Activated T-cell treated with anti-CD3 and anti-CD28 coated beads, Interleukin-2, amount 50 U/mL, for 24 hours (primary cell): ENCODE measurements around the gene LARP1.
"Not testable (repeated sequence)": the region's sequence is repeated elsewhere in the genome, so short reads cannot be mapped to it uniquely, and the experiment has no call there.

Experiments
- DNase-seq: peaks from one replicate; pipeline ENCODE4 v3.0.0-alpha.2; 2020
- H3K27ac Mint-ChIP-seq: 2 replicates; pipeline ENCODE4 v1.8.0; 2020; ENCODE audit warnings: mild to moderate bottlenecking, mixed read lengths
- H3K27me3 Mint-ChIP-seq: 2 replicates; pipeline ENCODE4 v1.8.0; 2020; ENCODE audit warnings: mixed read lengths
- H3K36me3 Mint-ChIP-seq: 2 replicates; pipeline ENCODE4 v1.8.0; 2020; ENCODE audit warnings: low read depth, mixed read lengths
- H3K4me1 Mint-ChIP-seq: 2 replicates; pipeline ENCODE4 v1.8.0; 2020; ENCODE audit warnings: low read depth, mixed read lengths
- H3K4me3 Mint-ChIP-seq: 2 replicates; pipeline ENCODE4 v1.8.0; 2020; ENCODE audit warnings: mild to moderate bottlenecking, moderate library complexity, mixed read lengths
- H3K9me3 Mint-ChIP-seq: 2 replicates; pipeline ENCODE4 v1.8.0; 2020; ENCODE audit warnings: mixed read lengths

LARP1 gene

DNA sequence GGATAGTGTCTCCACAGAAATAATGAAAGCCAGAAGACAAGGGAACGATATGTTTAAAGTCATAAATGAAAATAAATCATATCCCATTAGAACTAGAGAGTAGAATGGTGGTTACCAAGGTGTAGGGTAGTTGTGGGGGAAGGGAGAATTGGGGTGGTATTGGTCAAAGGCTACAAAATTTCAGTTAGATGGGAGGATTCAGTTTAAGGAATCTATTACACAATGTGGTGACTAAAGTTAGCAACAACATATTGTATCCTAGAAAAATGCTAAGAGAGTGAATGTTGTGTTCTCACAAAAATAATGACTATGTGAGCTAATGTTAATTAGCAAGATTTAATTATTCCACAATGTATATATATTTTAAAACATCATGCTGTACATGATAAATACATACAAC is 27.8 kb upstream of the LARP1 start:
- Mint-ChIP-seq H3K27ac (no peak overlapping the region), H3K4me3 (no peak overlapping the region), H3K36me3 (no peaks in the 10 kb centered on the region), H3K9me3 (no peaks in the 10 kb centered on the region), H3K4me1 (no peaks in the 10 kb centered on the region), H3K27me3 (no peaks in the 10 kb centered on the region)
- no peak for DNase-seq

DNA sequence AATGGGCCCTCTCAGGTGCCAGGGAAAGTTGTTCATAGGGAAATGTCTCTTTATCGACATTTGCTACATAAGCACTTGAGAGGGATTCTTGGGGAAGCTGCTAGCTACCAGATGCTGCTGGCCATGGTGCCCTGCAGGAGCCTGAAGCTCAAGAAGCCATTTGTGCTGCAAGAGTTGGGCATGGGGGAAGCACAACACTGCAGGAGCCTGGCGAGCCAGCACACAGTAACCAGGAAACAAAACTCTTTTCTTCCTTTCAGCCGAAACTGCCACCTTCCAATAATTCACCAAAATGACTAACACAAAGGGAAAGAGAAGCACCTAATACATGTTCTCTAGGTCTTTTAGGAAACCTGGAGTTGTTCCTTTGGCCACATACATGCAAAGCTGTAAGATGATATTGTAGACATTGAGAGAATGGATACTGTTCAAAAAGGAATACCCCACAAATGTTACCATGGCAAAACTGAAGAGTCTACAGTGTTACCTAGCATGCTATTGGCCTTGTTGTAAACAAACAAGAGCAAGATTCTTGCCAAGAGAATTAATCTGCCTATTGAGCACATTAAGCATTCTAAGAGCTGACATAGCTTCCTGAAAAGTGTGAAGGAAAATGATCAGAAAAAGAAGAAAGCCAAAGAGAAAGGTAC is 26.1 kb upstream of the LARP1 start:
- Mint-ChIP-seq H3K27me3 (no peaks in the 10 kb centered on the region), H3K4me1 (no peaks in the 10 kb centered on the region), H3K27ac (no peak overlapping the region), H3K36me3 (no peaks in the 10 kb centered on the region), H3K9me3 (no peaks in the 10 kb centered on the region), H3K4me3 (no peak overlapping the region)
- DNase-seq: no peak

DNA sequence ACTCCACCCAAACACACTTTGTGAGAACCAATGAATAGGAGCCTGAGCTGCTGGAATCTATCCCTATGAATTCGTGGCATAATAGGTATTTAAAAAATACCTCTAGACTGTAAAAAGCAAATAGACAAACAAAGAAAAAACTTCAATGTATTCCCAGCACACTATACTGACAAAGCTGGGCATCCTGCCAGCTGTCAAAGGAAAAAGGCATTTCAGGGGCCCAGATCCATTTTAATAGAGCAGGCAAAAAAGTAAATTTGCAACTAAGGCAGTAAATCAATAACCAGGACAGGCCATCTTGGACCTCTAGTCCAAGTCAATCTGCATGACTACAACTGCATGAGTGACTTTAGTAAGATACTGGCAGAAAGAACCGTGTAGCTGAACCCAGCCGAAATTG is 25.6 kb upstream of the LARP1 start:
- no peaks in the 10 kb centered on the region for H3K36me3 Mint-ChIP-seq
- H3K4me1 Mint-ChIP-seq: no peaks in the 10 kb centered on the region
- no peak overlapping the region for H3K27ac Mint-ChIP-seq
- H3K9me3 Mint-ChIP-seq: no peaks in the 10 kb centered on the region
- DNase-seq: no peak
- no peak overlapping the region for H3K4me3 Mint-ChIP-seq
- H3K27me3 Mint-ChIP-seq: no peaks in the 10 kb centered on the region

DNA sequence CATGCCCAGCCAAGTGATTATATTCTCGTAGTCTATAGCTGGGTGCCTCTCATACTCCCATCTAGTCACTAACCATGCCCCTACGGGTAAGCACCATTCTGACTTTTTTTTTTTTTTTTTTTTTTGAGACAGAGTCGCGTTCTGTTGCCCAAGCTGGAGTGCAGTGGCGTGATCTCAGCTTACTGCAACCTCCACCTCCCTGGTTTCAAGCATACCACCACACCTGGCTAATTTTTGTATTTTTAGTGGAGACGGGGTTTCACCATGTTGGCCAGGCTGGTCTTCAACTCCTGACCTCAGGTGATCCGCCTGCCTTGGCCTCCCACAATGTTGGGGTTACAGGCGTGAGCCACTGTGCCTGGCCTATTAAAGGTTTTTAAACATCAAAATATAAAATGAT is 24.4 kb upstream of the LARP1 start:
- H3K27ac Mint-ChIP-seq, H3K9me3 Mint-ChIP-seq, H3K4me3 Mint-ChIP-seq, H3K27me3 Mint-ChIP-seq, H3K36me3 Mint-ChIP-seq, H3K4me1 Mint-ChIP-seq, DNase-seq: not testable (repeated sequence)

DNA sequence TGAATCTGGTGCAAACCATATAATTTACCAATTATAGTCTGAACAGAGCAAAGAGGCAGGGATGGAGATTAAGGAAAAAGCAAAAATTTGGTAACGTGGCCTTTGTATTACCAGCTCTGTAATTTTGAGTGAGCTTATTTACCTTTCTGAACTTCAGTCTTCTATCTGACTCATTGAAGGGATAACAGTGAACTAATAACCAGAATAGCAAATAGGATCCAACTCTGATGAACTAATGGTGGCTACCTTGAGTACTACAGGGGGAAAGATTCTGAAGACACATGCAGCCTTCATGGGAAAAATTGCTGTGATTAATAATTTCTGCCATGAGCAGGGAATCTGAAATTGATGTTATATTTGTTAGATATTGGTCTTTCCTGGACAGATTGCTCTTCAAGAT is 23.0 kb upstream of the LARP1 start:
- H3K4me3 Mint-ChIP-seq: no peak overlapping the region
- H3K27me3 Mint-ChIP-seq: no peaks in the 10 kb centered on the region
- no peaks in the 10 kb centered on the region for H3K36me3 Mint-ChIP-seq
- no peak overlapping the region for H3K27ac Mint-ChIP-seq
- H3K9me3 Mint-ChIP-seq: no peaks in the 10 kb centered on the region
- H3K4me1 Mint-ChIP-seq: no peaks in the 10 kb centered on the region
- no peak for DNase-seq

DNA sequence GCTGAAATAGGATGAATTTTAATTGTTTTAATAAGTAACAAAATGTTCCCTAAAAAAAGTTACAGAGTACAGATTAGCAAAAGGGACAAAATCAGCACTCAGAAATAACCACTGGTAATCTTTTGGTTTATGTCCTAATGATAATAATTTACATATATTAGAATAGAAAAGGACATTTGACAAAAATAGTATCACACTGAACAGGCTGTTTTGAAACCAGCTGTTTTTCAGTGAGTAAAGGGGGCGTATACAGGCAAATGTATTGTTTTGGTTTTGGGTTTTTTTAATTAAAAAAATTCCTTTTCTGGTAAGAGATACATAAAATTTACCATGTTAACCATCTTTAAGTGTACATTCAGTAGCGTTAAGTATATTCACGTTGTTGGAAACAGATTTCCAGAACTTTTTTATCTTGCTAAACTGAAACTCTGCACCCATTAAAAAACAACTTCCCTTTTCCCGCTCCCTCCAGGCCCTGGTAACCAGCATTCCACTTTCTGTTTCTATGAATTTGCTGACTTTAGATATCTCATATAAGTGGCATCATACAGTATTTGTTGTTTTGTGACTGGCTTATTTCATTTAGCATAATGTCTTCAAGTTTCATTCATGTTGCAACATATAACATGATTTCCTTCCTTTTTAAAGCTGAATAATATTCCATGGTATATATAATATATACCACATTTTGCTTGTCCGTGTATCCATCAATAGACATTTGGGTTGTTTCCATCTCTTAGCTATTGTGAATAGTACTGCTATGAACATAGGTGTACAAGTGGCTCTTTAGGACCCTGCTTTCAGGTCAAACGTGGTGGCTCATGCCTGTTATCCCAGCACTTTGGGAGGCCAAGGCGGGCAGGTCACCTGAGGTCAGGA is 20.6 kb upstream of the LARP1 start:
- Mint-ChIP-seq H3K36me3 (no peaks in the 10 kb centered on the region), H3K9me3 (no peaks in the 10 kb centered on the region), H3K4me1 (no peaks in the 10 kb centered on the region), H3K27me3 (no peaks in the 10 kb centered on the region), H3K4me3 (no peak overlapping the region), H3K27ac (no peak overlapping the region)
- DNase-seq: no peak

DNA sequence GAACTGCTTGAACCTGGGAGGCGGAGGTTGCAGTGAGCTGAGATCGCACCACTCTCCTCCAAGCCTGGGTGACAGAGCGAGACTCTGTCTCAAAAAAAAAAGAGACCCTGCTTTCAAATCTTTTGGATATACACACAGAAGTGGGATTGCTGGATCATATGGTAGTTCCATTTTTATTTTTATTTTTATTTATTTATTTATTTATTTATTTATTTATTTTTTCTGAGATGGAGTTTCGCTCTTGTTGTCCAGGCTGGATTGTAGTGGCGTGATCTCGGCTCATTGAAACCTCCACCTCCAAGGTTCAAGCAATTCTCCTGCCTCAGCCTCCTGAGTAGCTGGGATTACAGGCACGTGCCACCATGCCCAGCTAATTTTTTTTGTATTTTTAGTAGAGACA is 19.8 kb upstream of the LARP1 start:
- not testable (repeated sequence) for H3K27me3 Mint-ChIP-seq, H3K27ac Mint-ChIP-seq, H3K4me1 Mint-ChIP-seq, H3K4me3 Mint-ChIP-seq, H3K36me3 Mint-ChIP-seq, H3K9me3 Mint-ChIP-seq, DNase-seq

DNA sequence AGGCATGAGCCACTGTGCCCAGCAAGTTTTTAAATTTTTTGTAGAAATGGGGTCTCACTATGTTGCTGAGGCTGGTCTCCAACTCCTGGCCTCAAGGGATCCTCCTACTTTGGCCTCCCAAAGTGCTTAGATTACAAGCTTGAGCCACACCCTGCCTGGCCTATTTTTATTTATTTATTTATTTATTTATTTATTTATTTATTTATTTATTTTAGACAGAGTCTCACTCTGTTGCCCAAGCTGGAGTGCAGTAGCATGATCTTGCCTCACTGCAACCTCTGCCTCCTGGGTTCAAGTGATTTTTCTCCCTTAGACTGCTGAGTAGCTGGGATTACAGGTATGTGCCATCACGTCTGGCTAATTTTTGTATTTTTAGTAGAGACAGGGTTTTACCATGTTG is 18.8 kb upstream of the LARP1 start:
- not testable (repeated sequence) for DNase-seq, H3K4me1 Mint-ChIP-seq, H3K27me3 Mint-ChIP-seq, H3K4me3 Mint-ChIP-seq, H3K9me3 Mint-ChIP-seq, H3K27ac Mint-ChIP-seq, H3K36me3 Mint-ChIP-seq

DNA sequence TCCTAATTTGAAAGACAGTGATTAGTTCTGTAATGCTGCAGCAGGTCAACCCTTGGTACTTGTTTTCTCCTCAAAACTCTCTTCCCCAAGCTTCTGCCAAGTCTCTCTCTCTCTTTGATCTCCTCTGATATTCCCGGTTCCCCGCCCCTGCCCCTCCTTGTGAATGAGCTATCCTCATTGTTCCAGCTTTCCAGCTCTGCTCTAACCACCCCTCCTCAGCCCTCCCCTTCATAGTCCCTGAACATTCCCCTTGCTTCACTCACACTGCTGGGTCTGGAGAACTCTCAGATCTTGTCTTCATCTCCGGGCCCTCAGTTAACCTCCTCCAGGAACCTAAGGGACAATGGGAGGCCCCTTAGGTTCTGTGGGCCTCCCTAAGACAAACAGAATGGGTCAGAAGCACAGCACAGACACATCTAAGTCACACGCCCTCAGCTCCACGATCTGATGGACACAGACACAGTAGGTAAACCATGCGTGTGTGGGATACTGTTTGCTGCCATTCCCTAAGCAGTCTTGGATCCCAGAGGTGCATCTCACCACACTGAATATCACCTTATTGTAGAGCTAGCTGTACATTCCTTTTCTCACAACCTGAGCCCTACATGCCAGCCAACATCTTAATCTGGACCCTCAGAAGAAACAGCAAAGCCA is 17.4 kb upstream of the LARP1 start:
- Mint-ChIP-seq H3K9me3 (no peaks in the 10 kb centered on the region), H3K4me1 (no peaks in the 10 kb centered on the region), H3K36me3 (no peaks in the 10 kb centered on the region), H3K4me3 (no peak overlapping the region), H3K27ac (no peak overlapping the region), H3K27me3 (no peaks in the 10 kb centered on the region)
- no peak for DNase-seq

DNA sequence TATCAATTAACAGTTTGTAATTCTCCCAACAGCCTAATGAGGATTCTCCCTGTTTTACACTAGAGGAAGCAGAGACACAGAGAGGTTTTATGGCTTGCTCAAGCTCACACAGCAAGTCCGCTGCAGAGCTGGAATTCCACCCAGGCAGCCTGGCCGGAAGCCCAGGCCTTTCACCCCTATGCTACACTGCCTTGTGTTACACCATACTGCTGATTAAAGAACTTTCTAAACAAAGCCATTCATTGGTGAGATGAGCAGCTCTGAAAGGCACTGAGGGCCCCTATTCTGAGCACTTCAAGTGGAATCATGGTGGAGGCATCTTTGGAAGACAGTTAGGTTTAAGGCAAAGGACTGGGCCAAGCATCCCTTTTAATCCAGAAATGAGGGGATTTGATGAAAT is 14.7 kb upstream of the LARP1 start:
- Mint-ChIP-seq H3K9me3 (no peaks in the 10 kb centered on the region), H3K27ac (peak overlapping the region; percentile 22), H3K36me3 (no peaks in the 10 kb centered on the region), H3K4me1 (no peaks in the 10 kb centered on the region), H3K4me3 (no peak overlapping the region), H3K27me3 (no peaks in the 10 kb centered on the region)
- no peak for DNase-seq

DNA sequence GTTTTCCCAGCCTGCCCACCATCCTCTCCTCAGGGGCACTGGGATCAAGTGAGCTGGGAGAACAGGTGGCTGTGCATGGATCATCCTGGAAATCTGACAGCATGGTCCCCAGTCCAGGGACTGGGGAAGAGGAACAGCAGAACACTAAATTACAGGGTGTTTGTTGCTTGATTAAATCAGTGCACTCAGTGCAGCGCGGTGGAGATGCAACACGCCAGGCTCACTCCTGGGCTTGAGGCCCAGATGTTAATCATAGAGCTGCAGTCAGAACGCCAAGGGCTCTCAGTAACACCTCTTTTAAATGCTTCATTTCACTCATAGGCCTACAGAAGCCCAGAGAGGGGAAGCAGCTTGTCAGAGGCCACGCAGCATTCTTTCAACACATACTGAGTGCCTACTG is 14.2 kb upstream of the LARP1 start:
- Mint-ChIP-seq H3K27ac (no peak overlapping the region), H3K4me1 (no peaks in the 10 kb centered on the region), H3K4me3 (no peak overlapping the region), H3K9me3 (no peaks in the 10 kb centered on the region), H3K36me3 (no peaks in the 10 kb centered on the region), H3K27me3 (no peaks in the 10 kb centered on the region)
- no peak for DNase-seq

DNA sequence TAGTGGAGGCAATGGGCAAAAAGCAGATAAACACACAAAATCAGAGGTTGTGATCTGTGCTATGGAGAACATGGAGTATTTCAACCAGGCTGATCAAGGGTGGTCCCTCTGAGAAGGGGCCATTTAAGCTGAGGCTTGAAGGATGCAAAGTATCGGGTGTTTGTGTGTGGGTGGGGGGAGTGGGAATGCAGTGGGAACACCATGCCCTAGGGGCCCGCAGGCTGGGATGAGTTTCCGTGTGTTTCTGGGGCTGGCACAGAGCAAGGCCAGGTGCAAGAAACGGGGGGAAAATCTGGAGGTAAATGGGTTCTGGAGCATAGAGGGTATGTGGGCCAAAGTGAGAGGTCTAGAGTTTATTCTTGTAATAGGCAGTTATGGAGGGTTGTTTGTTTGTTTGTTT is 13.8 kb upstream of the LARP1 start:
- DNase-seq: no peak
- no peak overlapping the region for H3K4me3 Mint-ChIP-seq
- no peaks in the 10 kb centered on the region for H3K27me3 Mint-ChIP-seq
- H3K36me3 Mint-ChIP-seq: no peaks in the 10 kb centered on the region
- no peaks in the 10 kb centered on the region for H3K9me3 Mint-ChIP-seq
- no peaks in the 10 kb centered on the region for H3K4me1 Mint-ChIP-seq
- H3K27ac Mint-ChIP-seq: no peak overlapping the region

DNA sequence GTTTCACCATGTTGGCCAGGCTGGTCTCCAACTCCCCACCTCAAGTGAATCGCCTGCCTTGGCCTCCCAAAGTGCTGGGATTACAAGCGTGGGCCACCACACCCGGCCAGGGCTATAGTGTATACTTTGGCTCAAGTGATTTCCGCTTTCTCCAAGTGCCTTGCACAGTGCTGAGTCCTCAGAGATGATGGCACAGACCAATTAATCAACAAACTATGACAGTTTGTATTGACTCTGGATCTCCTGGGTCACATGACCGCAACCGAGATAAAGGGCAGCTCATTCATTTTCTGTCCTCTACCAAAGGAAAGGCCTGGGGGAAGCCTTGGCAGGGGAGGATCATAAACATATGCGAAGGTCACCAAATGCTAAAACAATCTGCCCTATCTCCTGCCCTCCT is 11.4 kb upstream of the LARP1 start:
- Mint-ChIP-seq H3K27ac (no peak overlapping the region), H3K27me3 (no peaks in the 10 kb centered on the region), H3K4me1 (no peaks in the 10 kb centered on the region), H3K4me3 (no peak overlapping the region), H3K9me3 (no peaks in the 10 kb centered on the region), H3K36me3 (no peaks in the 10 kb centered on the region)
- no peak for DNase-seq

DNA sequence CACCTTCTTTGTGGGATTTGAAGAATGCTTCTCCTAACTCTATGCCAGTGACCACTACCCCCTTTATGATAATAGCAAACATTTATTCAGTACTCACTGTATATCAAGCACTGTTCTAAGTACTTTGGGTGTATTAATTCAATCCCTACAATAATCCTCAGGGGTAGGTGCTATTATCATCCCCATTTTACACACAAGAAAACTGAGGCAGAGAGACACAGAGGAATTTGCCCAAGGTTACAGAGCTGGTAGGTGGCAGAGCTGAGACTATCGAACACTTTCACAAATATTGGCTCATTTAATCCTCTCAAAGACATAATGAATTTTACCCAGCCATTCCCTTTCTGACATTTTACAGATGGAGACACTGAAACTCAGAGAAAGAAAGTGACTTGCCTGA is 9.8 kb upstream of the LARP1 start:
- H3K4me1 Mint-ChIP-seq: no peaks in the 10 kb centered on the region
- no peaks in the 10 kb centered on the region for H3K27me3 Mint-ChIP-seq
- no peaks in the 10 kb centered on the region for H3K36me3 Mint-ChIP-seq
- no peak overlapping the region for H3K4me3 Mint-ChIP-seq
- no peak for DNase-seq
- no peaks in the 10 kb centered on the region for H3K9me3 Mint-ChIP-seq
- H3K27ac Mint-ChIP-seq: no peak overlapping the region

DNA sequence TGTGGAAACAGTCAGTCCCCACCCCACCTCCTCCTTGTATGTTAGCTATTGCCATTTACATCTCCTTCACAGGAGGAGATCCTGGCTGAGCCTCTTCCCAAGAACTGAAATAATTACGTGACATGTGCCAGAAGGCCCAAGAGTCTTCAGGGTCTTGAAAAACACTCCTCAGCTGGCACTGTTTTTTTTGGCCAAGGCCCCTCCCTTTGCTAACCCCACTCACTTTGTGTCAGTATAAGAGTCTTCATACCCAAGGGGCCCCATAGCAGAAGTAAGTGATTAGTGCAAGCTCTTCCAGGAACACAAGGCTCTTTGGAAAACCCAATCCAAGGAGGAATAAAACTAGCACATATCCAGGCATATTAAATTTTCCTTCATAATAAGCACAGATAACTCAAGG is 5.7 kb upstream of the LARP1 start:
- peaks cover 17% of the 10 kb centered on the region for H3K4me1 Mint-ChIP-seq
- no peak overlapping the region for H3K4me3 Mint-ChIP-seq
- H3K27ac Mint-ChIP-seq: no peak overlapping the region
- H3K36me3 Mint-ChIP-seq: peaks cover 11% of the 10 kb centered on the region
- no peaks in the 10 kb centered on the region for H3K9me3 Mint-ChIP-seq
- DNase-seq: no peak
- H3K27me3 Mint-ChIP-seq: no peaks in the 10 kb centered on the region
